HS-5 (cell line): Measurements from ENCODE around the gene ZNF670.
"Not testable (repeated sequence)": the region's sequence is repeated elsewhere in the genome, so short reads cannot be mapped to it uniquely, and the experiment has no call there.

Experiments
- DNase-seq: peaks from one replicate; pipeline ENCODE4 v3.0.0-alpha.2; 2012; ENCODE audit warnings: low read depth

Gene ZNF670

DNA sequence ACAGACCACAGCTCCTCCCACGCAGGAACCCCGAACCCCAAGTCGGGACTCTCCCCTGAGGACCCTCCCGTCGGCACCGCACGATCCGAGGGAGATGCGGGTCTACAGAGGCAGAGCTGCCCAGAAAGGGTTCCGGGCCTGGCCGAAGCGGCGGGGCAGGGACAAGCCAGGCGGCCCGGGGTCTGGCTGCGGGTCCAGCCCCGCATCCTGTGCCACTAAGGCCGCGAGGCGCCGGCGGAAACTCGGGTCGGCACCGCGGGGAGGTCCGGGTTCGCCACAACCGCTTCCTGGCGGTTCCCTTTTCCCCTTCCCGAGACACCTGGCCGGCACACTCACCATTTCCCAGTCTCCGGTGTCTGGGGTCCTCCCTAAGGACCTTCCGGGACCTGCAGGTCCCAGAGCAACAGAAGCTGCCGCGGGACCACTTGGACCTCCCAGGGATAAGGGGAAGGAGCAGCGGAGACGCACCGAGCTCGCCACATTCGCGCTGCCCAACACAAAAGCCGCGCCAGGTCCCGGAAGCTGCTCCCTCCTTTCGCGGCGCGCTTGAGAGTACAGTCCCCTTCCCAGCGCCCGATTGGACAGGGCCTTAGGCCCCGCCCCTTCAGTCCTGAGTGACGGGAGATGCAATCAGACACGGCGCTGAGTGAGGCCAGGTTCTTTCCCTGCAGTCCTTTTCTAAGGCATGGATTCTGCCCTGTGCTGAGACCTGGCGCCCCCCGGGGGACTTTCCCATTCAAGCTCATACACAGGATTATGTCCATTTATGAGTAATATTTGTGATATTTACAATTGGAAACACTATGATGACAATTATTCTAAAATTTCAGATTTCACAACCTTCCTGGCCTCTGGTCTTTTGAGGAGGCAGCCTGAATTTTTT, at the start of gene ZNF670:
ZNF670 (minus strand) TSS at position 554 of the 883 bp plus-strand sequence; CDS start at position 339, 215 bp downstream.
- DNase-seq, result peak; percentile 82

DNA sequence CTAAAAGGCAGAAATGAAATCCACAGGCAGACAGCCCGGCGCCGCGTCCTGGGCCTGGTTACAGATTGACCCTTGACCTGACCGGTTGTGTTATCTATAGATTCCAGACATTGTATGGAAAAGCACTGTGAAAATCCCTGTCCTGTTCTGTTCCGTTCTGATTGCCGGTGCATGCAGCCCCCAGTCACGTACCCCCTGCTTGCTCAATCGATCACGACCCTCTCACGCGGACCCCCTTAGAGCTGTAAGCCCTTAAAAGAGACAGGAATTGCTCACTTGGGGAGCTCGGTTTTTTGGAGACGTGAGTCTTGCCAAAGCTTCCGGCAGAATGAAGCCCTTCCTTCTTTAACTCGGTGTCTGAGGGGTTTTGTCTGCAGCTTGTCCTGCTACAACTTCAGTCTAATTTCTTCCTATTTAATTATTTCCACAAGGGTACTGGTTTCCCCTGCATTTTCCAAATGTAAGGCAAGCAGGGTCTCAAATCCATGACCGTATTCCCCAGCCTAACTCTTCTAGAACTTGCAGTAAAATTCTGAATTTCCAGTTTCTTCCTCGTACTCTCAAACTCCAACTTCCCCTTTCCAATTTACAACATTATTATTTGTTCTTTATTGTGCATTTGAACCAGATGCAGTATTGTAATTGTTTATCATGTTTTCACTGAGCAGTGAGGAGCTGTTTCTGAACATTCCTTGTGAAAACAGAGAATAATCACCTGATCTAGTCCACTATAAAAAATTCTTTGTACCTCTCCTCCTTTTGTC, 49.1 kb upstream of the ZNF670 start:
- not testable (repeated sequence) for DNase-seq

DNA sequence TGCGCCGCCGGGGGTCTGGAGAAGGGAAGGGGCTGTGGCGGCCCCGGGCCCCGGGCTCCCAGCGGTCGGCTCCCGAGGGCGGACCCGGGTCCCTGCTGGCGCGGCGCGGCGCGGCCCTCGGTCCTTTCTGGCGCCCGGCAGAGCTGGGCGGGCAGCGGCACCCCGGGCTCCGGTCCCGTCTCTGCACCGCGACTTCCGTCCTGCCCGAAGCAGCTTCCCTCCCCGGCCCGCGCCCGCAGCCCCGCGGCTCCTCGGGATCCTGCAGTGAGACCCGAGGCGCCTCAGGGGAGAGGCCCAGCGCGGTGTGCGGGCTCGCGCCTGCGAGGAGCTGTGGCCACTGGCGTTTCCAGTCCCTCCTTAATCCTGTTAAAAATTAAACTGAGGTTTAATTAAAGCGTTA, 48.0 kb upstream of the ZNF670 start:
- not testable (repeated sequence) for DNase-seq

DNA sequence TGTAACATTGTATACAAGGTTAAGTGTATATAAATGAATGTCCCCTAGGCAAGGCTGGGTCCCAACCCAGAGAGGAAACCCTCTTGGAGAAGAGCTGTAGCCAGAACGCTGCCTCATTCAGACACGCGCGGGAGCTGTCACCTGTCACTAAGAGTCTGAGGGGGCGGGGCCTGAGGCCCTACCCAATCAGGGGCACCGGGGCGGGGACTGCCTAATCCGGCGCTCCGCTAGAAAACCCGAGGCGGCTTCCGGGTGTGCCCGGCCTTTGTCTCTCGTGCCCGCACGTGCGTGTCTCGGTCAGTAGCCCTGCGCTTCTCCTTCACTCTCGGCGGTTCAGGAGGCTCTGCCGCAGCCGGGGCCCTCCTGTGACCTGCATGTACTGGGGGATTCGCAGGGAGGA, 47.6 kb upstream of the ZNF670 start:
- not testable (repeated sequence) for DNase-seq

DNA sequence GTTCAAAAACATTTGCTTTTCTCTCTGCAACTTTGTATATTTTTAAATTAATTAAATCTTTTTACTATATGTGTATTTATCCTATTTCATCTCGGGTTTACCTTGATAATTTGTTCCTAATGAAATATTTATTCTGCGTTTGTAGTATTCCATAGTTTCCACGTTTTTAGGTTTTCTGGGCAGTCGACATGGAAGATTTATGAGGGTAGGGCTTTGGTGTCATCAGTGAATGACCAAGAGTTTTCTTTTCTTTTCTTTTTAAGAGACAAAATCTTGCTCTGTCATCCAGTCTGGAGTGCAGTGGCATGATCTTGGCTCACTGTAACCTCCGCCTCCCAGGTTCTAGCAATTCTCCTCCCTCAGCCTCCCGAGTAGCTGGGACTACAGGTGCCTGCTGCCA, 42.8 kb upstream of the ZNF670 start:
- DNase-seq, result no peak

DNA sequence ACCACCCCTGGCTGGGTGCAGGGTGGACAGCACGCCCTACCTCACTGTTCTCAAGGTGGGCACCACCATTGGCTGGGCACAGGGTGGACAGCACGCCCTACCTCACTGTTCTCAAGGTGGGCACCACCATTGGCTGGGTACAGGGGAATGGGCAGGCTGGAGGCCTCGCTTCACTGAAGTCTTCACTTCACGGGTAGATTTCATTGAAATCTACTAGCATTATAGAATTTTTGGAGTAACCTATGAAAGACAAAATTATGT, 41.7 kb upstream of the ZNF670 start:
- DNase-seq, result not testable (repeated sequence)

DNA sequence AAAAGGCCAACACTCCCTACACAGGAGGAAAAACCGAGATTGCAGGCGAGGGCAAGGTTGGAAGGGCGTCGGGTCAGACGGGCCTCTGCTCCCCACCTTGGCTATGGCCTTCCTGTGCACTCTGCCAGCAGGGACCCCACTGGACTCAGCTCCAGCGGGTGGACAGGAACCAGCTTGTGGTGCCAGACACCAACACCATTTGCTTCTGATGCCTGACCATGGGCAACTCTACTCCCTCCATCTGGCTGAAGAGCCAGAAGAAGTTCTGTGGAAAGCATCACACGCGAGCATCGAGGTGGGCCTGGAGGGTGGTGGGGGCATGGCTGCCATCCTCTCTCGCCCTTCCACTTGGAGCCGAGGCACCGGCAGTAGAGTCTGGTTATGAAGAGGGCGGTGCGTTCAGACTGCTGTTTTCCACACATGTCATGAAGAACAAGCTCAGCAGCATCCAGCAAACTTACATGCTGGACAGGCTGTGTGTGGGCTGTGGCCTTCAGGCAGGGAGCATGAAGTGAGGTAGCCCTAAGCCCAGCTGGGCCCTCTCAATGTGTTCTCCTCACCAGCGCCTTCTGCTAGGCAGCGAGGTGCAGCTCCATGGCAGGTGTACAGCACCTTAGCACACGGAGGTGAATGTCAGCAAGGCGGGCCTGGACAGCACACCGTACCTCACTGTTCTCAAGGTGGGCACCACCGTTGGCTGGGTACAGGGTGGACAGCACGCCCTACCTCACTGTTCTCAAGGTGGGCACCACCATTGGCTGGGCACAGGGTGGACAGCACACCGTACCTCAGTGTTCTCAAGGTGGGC, 41.2 kb upstream of the ZNF670 start:
- no peak for DNase-seq

DNA sequence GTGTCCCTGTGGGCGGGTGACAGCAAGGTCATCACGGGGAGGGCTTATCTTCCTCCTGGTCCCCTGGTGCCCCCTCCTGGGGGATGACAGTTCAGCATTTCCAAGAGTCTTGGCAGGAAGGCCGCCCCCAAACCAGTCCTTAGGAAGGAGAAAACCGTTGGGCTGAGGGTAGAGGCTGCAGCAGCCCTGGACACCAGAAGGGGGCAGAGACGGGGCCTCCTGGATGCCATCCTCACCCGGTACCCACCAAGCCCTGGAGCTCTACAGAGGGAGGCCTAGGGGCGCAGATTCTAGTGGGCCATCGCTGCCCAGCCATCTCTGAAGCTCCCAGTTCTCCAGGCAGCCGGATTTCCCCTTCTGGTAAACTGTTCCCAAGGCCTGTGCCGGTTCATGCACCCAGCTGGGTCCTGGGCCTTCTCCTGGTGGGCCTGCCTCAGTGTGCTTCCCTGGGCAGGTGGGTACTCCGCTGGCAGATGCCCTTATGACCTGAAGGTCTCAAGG, 40.4 kb upstream of the ZNF670 start:
- DNase-seq, result no peak

DNA sequence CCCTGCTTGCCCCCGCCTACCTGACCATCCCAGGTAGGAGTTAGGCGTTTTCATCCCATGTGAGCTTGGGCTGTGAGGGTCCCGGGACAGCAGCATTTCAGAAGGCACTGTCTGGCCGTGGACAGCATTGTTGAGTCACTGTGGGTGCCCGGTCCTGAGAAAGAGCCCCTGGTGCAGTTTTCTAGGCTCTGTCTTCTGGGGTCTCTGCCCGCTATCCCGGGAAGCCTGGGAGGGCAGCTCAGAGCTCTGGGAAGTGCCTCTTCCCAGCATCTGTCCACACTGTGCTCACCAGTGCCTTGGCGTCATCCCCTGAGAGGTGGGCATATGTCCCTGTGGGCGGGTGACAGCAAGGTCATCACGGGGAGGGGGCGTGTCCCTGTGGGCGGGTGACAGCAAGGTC, 36.9 kb upstream of the ZNF670 start:
- DNase-seq, result no peak

DNA sequence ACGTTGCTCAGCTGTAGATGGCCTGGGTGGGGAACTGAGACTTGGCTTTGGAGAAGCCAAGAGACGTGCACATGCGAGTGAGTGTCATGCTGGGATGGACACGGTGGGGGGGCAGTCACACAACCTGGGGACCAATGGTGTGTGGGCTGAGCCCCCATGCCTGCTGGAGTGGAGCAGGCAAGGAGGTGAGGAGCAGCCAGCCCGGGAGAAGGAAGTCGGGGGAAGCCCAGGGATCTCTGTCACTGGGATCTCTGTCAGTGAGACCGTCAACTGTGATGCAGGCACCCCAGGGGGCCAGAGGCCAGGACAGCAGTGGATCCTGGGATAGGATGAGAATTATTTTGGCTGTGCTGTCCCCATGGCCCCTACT, 36.5 kb upstream of the ZNF670 start:
- DNase-seq, result no peak

DNA sequence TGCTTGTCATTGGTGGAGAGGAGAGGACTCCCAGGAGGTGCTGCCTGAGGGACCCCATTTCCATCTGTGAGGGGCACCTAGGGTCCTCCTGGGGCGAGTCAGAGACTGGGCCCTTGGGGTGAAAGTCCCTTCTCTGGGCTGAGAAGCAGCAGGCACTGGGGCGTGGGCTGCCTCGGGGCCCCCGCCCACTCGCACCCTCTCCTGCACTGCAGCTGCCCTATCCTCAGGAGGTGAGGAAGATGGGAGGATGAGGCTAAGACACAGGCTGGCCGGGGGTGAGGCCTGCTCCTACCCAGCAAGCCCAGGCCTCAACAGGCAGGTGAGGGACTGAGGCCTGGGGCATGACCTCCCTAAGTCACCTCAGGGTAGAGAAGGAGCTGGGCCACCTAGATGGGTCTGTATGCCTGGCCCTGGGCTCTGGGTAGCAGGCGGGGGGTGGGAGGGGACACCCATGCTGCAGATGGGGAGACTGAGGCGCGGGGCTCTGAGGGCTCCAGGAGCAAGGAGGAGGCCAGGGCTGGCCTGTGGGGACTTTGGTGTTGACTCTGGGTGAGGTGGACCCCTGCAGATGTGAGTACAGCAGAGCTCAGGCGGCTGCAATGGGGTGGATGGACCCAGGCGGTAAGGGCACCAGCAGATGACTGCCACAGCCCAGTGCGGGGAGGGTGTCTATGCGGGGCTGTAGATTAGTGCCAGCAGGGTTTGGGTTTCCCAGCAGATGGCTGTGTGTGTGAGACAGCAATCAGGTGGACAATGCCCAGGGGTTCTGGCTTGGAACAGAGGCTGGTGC, 35.9 kb upstream of the ZNF670 start:
- DNase-seq, result no peak

DNA sequence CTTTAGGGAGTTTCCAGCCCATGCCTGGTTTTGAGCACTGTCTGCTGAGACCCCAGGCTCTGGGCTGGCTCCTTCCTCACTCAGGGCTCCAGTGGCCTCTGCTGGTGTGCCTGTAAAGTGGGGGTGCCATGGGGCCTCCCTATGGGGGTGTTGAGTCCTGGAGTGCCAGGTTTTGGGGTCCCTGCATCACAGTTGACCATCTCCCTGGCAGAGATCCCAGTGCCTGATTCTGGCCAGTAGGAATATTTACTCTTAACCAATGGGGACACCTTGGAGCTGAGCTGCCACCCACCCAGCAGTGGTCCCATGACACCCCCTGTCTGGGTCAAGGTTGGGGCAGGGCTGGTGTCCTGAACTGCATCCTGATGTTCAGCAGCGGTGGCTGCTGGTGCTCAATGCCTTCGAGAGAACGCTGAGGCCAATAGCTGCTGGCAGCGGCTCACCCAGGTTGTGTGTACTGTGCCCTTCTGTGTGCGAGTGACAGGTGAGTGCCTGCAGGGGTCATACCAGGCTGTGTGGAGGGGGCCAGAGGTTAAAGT, 35.2 kb upstream of the ZNF670 start:
- DNase-seq, result no peak

DNA sequence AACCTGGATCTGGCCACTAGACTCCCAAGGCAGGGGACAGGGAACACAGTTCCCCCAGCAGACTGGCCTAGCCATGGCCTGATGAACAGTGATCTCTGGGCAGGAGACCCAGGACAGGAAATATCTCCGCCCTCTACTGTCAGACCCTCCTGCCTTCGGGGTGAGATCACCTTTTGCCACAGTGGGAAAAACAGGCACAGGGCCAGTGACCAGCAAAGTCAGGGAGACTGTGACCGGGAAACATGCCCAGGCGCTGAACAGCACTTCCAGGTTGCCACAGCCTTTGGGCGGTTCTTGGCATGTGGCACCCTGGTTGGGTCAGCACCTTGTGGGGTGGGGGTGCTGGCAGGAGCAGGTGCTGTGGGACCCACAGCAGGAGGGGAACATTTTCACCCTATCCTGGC, 34.5 kb upstream of the ZNF670 start:
- DNase-seq, result no peak

DNA sequence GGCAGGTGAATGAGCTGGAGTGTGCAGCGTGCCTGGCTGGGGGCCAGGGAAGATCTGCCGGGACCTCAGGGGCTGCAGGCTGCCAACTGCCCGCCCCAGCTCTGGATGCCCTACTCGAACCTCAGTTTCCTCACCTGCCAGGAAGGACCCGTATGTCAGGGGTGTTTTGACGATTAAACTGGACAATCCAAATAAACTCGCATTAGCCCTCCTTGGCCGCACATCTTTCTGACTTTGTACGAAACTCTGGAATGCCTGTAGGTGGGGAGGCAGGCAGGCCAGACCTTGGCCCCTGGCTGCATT, 33.8 kb upstream of the ZNF670 start:
- no peak for DNase-seq

DNA sequence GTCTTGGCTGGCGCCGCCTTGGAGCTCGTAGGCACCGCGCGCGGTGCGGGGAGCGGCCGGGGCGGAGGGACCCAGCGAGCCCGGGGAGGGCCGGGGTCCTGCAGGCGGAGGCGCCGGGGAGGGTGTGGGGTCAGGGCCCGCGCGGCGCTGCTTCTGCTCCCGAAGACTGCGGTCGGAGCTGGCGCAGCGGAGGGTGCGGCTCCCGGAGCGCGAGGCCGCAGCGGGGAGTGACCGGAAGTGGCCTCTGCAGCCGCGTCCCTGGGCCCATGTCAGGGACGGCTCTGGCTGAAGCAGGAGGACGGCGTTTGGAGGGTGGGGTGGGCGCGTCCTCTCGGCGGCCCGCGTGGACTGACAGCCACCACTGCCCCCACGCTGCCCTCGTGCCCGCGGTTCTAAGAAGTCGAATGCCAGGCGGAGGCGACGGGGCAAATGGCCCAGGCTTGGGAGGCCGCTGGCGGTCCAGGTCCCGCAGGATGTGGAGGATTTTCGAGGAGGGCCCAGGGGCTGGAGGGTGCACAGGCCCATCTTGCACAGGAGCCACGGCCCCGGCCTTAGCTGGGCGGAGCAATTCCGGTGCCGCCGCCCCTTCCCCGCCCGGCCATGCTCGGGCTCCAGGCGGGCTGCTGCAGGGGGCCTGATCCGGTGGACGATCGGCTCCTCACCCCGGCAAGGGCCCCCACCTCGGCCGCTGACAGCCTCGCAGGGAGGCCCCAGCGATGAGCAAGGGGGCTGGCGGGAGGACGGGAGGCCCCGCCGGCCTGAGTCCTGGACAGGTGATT, 33.3 kb upstream of the ZNF670 start:
- DNase-seq, result no peak

DNA sequence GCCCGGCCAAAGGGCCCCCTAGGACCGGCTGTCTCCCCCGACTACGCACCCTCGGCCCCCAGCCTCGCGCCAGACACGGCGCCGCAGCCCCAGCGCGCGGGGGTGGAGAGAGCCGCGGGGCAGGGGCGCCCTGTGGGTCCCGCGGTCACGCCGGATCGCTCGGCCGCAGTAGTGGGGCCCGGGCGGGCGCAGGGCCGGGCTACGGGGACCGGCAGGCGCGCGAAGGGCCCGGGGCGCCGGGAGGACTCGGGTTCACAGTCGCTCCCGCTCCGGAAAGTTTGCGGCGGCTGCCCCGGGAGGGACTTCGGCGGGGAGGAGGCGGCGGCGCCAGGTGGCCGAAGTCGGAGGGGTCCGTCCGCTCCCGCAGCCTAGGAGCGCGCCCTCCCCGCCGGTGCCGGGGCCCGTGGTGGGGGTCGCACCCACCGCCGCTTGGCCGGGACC, 32.7 kb upstream of the ZNF670 start:
- no peak for DNase-seq

DNA sequence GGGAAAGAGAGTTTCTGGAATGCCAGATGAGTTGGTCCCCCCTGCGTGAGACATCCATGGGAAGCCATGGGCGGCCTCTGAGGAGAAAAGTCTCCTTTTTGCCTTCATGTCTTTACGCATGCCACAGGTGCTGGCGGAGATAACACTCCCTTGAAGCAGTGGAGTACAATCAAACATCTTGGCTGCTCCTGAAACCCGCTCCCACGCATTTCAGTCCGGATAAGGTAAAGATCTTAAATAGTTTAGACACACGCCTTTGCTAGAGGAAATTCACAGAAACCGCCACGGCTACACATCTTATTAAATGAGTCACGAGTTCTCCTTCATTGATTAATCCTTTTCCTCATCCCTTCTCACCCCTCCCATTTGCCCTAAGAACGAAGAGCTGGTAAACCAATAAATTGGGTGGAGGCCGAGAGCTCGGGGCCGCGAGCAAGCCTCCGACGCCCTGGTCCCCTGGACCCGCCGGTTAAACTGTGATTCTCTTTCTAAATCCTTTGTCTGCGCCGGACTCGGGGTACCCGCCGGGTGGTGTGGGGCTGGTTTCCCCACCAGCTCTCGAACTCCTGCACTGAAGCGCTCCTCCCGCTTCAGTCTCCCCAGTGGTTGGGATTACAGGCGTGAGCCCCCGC, 32.1 kb upstream of the ZNF670 start:
- no peak for DNase-seq

DNA sequence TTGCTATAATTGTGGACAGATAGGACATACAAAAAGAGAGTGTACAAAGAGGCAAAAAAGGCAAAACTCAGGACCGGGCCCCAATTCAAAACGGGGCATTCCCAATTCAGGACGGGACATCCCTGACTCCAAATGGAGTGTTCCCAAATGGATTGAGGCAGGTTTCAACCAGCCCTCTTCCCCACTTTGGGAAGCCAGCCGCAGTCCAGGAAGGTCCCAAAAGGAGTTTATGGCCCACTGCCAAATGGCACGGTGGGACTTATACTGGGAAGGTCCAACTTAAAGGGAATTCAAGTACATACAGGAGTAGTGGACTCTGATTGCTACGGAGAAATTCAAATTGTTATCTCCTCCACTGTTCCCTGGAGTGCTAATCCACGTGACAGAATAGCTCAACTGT, 29.1 kb upstream of the ZNF670 start:
- no peak for DNase-seq

DNA sequence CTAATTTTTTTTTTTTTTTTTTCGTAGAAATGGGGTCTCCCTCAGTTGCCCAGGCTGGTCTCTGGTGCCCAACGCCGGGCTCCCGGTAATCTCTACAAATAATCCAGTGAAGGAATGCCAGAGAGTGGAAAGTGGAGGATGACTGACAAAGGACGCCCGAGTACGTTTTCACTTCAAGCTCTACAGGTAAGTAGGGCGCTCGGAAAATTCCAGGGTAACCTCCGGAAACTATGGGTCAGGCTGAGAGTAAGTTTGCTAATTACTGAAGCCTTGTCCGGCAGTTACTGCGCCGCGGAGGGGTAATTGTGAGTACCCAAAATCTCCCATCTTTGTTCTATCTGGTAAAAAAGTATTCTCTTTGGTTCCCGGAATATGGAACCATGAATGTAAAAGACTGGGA, 27.4 kb upstream of the ZNF670 start:
- DNase-seq, result no peak

DNA sequence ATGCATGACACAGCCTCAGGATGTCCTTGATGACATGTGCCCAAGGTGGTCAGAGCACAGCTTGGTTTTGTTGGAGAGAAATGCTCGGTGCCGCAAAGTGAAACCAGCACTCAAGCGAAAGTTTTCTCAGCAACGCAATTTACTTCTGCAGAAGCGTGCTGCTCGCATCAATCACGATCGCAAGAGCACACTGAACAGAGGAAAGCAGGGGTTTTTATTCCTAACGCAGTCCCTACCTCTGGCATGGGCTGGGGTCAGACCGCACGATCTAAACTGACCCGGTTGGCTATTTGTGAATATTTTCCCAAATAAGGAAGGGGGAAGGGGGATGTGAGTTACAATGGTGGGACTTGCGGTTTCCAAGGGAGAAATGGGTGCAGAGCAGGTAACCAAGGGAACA, 26.4 kb upstream of the ZNF670 start:
- no peak for DNase-seq
